HG02759 (cell line): Measurements from ENCODE around the gene CCNL1.
"Not testable (repeated sequence)": the region's sequence is repeated elsewhere in the genome, so short reads cannot be mapped to it uniquely, and the experiment has no call there.

ENCODE experiments used
- ATAC-seq: cut with Tn5 transposase; IDR thresholded peaks from one replicate; pipeline ENCODE4 v1.9.1; 2021; ENCODE audit warnings: mild to moderate bottlenecking, moderate library complexity; ENCODE audit not compliant: unreplicated experiment

Gene CCNL1

GRCh38 chr3:157104928-157105652, 54.9 kb downstream of the CCNL1 start:
- ATAC-seq, result peak; percentile 67

- ATAC-seq, result no peak
These were observed 55.4 kb downstream of the CCNL1 start for GRCh38 chr3:157104521-157104920.

GRCh38 chr3:157103860-157104259, 56.1 kb downstream of the CCNL1 start:
- no peak for ATAC-seq

GRCh38 chr3:157103280-157103679, 56.7 kb downstream of the CCNL1 start:
- peak; percentile 89 for ATAC-seq

- ATAC-seq, result not testable (repeated sequence)
These were observed 57.4 kb downstream of the CCNL1 start for GRCh38 chr3:157102595-157102994.

GRCh38 chr3:157102098-157102497, 57.8 kb downstream of the CCNL1 start:
- no peak for ATAC-seq

- ATAC-seq, result no peak
These were observed 58.5 kb downstream of the CCNL1 start for GRCh38 chr3:157101486-157101885.

GRCh38 chr3:157100608-157101396, 59.1 kb downstream of the CCNL1 start:
- ATAC-seq, result no peak

GRCh38 chr3:157100096-157100477, 59.9 kb downstream of the CCNL1 start:
- no peak for ATAC-seq

GRCh38 chr3:157099326-157100095, 60.4 kb downstream of the CCNL1 start:
- no peak for ATAC-seq

GRCh38 chr3:157098823-157099185, 61.1 kb downstream of the CCNL1 start:
- no peak for ATAC-seq

GRCh38 chr3:157098121-157098822, 61.7 kb downstream of the CCNL1 start:
- no peak for ATAC-seq
